GM12864 (cell line): ENCODE data around the gene ATP2C1.
A peak's percentile ranks its signal among the peaks of the same experiment; 100 is the strongest.

Experiments
- DNase-seq: peaks from one replicate; pipeline ENCODE4 v3.0.0-alpha.2; 2011; ENCODE audit warnings: low read depth
- H3K4me3 ChIP-seq: 2 replicates; pipeline ENCODE4 v1.5.1; 2011; ENCODE audit warnings: mild to moderate bottlenecking, low read depth, low read length, control low read depth
- TF ChIP-seq, protein P1 (sequence below): IDR thresholded peaks from 2 replicates; pipeline ENCODE4 v1.5.1; 2011; ENCODE audit warnings: low read depth, mild to moderate bottlenecking, moderate library complexity, low read length, control low read depth, inconsistent platforms; ENCODE audit errors: missing control alignments

ATP2C1 gene

DNA sequence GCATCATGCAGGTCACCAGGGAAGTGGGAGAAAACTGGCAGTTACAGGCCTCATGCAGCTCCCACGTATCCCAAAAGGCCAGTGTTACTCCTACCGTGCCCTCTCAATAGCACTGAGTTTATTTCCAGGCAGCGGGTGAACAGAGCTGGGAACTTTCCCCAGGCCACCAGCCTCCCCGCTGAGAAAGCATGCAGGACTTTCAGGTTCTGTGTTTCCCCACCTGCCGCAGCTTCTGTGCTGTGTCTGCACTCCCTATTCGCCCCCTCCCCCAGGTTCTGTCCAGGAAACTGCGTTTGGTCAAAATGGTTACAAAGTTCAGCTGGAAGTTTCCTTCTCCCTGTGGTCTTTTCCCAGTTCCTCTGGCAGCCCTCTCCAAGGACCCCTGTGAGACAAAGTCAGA lies 154.1 kb downstream of the ATP2C1 start:
- DNase-seq: no peak
- TF ChIP-seq, protein P1, sequence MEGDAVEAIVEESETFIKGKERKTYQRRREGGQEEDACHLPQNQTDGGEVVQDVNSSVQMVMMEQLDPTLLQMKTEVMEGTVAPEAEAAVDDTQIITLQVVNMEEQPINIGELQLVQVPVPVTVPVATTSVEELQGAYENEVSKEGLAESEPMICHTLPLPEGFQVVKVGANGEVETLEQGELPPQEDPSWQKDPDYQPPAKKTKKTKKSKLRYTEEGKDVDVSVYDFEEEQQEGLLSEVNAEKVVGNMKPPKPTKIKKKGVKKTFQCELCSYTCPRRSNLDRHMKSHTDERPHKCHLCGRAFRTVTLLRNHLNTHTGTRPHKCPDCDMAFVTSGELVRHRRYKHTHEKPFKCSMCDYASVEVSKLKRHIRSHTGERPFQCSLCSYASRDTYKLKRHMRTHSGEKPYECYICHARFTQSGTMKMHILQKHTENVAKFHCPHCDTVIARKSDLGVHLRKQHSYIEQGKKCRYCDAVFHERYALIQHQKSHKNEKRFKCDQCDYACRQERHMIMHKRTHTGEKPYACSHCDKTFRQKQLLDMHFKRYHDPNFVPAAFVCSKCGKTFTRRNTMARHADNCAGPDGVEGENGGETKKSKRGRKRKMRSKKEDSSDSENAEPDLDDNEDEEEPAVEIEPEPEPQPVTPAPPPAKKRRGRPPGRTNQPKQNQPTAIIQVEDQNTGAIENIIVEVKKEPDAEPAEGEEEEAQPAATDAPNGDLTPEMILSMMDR: no peak
- no peak overlapping the region for H3K4me3 ChIP-seq

DNA sequence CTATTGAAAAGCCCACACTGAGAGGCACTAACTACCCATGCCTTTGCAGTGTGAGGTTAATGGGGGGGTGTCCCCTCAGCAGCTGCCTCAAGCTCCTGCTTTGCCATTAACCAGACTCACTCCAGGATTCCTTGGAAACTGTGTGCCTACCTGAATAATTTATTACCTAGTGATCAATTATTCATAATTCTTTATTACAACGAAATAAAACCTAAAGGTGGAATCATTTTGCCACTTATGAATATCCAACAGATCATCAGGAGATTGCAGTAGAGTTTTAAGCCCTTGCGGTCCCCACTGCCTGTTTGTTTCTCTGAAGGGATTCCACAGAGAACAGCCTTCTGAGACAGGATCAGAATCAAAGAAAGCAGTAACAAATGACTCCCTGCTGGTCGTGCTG lies 156.1 kb downstream of the ATP2C1 start:
- no peak for DNase-seq
- H3K4me3 ChIP-seq: no peak overlapping the region
- TF ChIP-seq, protein P1: no peak

DNA sequence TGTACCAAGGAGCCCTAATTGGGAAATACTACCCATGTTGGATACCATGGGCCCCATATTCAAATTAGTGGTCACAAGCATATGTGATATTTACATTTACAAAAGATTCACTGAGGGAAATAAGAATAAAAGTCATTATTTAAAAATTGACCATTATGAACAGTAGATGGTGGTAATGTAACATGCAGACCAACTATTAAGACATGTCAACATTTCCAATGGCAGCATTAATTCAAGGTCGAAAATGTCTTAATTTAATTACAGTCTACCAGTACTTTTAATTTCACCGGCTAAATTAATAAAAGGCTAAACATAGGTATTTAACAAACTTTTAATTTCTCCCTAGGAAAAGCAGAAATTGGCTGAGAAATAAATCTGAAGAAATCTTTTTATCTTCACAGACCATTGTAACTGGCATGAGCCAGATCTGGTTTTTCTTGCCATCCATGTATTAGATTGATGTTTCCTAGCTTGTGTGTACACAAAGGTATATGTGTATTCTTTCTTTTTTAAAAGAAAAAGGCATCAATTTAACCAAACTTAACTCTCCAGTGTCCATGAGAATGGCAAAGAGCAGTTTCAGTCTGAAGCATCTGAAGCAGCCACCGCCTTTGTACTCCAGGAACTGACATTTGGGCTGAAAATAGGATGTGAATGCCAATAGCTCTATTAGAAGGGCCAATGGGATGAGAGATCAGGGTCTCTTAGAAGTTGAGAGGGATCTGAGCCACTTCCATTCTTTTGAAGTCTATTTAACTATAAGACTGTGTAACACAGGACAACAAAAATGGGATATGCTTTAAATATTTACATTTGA lies 159.4 kb downstream of the ATP2C1 start:
- no peak overlapping the region for H3K4me3 ChIP-seq
- TF ChIP-seq, protein P1: peak; percentile 8
- DNase-seq: no peak
